Endothelial cell of umbilical vein (primary cell): ENCODE results near the gene USF2.

ENCODE experiments used
- CTCF ChIP-seq, 2 donors: IDR thresholded peaks; 1 replicate in 1 of 2; 2 replicates in 1 of 2; pipeline ENCODE4 v1.5.1; 2011; ENCODE audit warnings: low read length in 2 of 2, mild to moderate bottlenecking in 2 of 2, moderate library complexity in 2 of 2, control low read depth in 1 of 2, inconsistent platforms in 1 of 2, low read depth in 1 of 2; ENCODE audit not compliant: insufficient read depth in 1 of 2; ENCODE audit errors: extremely low read depth in 1 of 2
- POLR2A ChIP-seq: IDR thresholded peaks from 2 replicates; pipeline ENCODE4 v1.6.1; 2012; ENCODE audit warnings: low read depth, mild to moderate bottlenecking, control low read depth, low read length
- POLR2AphosphoS5 ChIP-seq: IDR thresholded peaks from 2 replicates; pipeline ENCODE4 v1.6.1; 2012; ENCODE audit warnings: low read depth, mild to moderate bottlenecking, control low read depth, low read length, moderate library complexity; ENCODE audit not compliant: insufficient read depth

- TF ChIP-seq CTCF (IDR thresholded peaks at IDR 0.05; ENCODE audit: extremely low read depth in 1 of 2, insufficient read depth in 1 of 2, low read depth in 1 of 2, low read length in 2 of 2), result no peak
- no peak for TF ChIP-seq POLR2A
- no peak for TF ChIP-seq POLR2AphosphoS5
Measured at GRCh38 chr19:35293363-35293739, 24.6 kb downstream of the USF2 start.
